ENCODE data around the gene TINCR. TPM values are rescaled to one million over a fixed set of nuclear protein-coding genes. Genes with fewer than 3 reads are reported as not detected.
"Not testable (repeated sequence)": the region's sequence is repeated elsewhere in the genome, so short reads cannot be mapped to it uniquely, and the experiment has no call there.

The TINCR gene
- total RNA-seq, 3 donors from 2014 or later = 4.6 to 9.0 (median 5.6) TPM

DNA sequence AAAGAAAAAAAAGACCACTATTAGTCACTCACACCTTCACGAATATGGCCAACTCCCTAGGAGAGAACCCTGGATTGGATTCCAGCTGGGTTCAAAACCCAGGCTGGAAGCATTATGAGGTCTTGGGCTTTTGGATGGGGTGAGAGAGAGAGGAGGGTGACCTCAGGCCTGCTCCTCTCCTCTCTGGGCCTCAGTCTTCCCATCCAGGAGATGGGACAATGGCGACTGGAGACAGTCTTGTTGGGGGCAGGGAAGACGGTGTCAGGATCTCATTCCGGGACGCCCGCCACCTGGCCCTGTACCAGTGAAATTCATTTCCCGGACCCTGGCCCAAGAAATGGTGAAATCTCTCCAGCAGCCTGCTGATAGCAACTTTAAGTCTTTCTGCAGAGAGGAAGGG lies 26.3 kb downstream of the TINCR start:
- intact Hi-C loops (cut with DNase I, micrococcal nuclease) = no loop called here
- no peaks in the 10 kb centered on the region for H3K36me3 ChIP-seq (ENCODE audit: low read depth)
- ATAC-seq (no peak), DNase-seq (no peak)
- no peak for TF ChIP-seq CTCF (IDR thresholded peaks at IDR 0.05)
- H3K4me1 ChIP-seq (ENCODE audit: low read depth) = no peaks in the 10 kb centered on the region
- no peaks in the 10 kb centered on the region for H3K9me3 ChIP-seq
- H3K4me3 ChIP-seq = no peak overlapping the region

- Histone ChIP-seq H3K9me3 (peaks cover 5% of the 10 kb centered on the region), H3K4me1 (ENCODE audit: low read depth) (no peaks in the 10 kb centered on the region), H3K36me3 (ENCODE audit: low read depth) (no peaks in the 10 kb centered on the region), H3K4me3 (no peak overlapping the region)
- intact Hi-C loops (cut with DNase I, micrococcal nuclease) = no loop called here
- no peak for TF ChIP-seq CTCF (IDR thresholded peaks at IDR 0.05)
- DNase-seq (no peak), ATAC-seq (no peak)
These were observed 27.5 kb downstream of the TINCR start for GRCh38 chr19:5540208-5540607.

GRCh38 chr19:5537870-5538269 lies 29.9 kb downstream of the TINCR start:
- no peak for ATAC-seq
- peaks cover 19% of the 10 kb centered on the region for H3K9me3 ChIP-seq

DNA sequence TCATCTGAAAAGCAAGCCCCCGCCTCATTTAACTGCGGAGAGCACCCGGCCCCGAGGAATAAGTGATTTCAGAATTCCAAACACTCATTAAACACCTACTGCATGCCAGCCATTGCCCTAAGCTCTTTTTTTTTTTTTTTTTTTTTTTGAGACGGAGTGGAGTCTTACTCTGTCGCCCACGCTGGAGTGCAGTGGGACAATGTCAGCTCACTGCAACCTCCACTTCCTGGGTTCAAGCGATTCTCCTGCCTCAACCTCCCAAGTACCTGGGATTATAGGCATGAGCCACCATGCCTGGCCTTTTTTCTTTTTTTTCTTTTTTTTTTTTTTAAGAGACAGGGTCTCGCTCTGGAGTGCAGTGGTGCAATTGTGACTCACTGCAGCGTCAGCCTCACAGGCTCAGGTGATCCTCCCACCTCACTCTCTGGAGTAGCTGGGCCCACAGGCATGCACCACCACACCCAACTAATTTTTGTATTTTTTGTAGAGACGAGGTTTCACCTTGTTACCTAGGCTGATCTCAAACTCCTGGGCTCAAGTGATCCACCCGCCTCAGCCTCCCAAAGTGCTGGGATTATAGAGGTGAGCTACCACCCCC lies 30.7 kb downstream of the TINCR start:
- intact Hi-C loops (cut with DNase I, micrococcal nuclease); DNase-seq: not testable (repeated sequence)
- peaks cover 19% of the 10 kb centered on the region for H3K9me3 ChIP-seq

More at GRCh38 chr19:5537870-5538269, 29.9 kb downstream of the TINCR start:
- no peak for TF ChIP-seq CTCF (IDR thresholded peaks at IDR 0.05)
- Histone ChIP-seq H3K4me1 (ENCODE audit: low read depth) (no peaks in the 10 kb centered on the region), H3K36me3 (ENCODE audit: low read depth) (no peaks in the 10 kb centered on the region), H3K4me3 (no peak overlapping the region)
- DNase-seq = no peak
- intact Hi-C loops (cut with DNase I, micrococcal nuclease) = no loop called here

DNA sequence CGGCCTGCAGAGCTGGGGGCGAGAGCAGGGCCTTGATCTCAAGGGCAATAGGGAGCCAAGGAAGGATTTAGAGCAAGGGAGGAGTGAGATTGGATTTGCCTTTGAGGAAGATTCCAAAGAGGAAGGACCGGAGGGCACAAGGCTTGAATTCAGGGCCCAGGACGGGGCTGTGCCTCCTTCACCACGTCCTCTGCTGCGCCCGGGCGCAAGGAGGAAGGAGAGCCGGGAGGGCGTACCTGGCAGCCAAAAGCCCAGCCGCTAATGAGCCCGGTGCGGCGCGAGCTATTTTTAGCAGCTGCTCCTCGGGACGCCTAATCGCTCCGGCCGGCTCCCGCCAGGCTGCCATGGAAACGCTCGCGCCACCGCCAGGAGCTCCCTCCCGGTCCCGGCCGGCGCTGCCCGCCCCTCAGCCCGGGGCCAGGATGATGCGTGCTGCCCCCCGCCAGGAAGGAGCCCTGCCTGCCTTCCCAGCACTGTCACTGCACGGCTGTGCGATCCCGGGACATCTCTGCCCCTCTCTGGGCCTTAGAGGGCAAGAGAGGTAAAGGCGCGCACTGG lies 31.3 kb downstream of the TINCR start:
- Histone ChIP-seq H3K4me3 (no peak overlapping the region), H3K9me3 (peaks cover 19% of the 10 kb centered on the region), H3K4me1 (ENCODE audit: low read depth) (no peaks in the 10 kb centered on the region), H3K36me3 (ENCODE audit: low read depth) (no peaks in the 10 kb centered on the region)
- intact Hi-C loops (cut with DNase I, micrococcal nuclease) = no loop called here
- TF ChIP-seq CTCF (IDR thresholded peaks at IDR 0.05) = no peak
- ATAC-seq (peak; percentile 33), DNase-seq (peak in 2 of 3 donors; percentile 2 to 25)

More for the DNA sequence above, 30.7 kb downstream of the TINCR start:
- not testable (repeated sequence) for H3K4me3 ChIP-seq; H3K36me3 ChIP-seq (ENCODE audit: low read depth); H3K4me1 ChIP-seq (ENCODE audit: low read depth); ATAC-seq

DNA sequence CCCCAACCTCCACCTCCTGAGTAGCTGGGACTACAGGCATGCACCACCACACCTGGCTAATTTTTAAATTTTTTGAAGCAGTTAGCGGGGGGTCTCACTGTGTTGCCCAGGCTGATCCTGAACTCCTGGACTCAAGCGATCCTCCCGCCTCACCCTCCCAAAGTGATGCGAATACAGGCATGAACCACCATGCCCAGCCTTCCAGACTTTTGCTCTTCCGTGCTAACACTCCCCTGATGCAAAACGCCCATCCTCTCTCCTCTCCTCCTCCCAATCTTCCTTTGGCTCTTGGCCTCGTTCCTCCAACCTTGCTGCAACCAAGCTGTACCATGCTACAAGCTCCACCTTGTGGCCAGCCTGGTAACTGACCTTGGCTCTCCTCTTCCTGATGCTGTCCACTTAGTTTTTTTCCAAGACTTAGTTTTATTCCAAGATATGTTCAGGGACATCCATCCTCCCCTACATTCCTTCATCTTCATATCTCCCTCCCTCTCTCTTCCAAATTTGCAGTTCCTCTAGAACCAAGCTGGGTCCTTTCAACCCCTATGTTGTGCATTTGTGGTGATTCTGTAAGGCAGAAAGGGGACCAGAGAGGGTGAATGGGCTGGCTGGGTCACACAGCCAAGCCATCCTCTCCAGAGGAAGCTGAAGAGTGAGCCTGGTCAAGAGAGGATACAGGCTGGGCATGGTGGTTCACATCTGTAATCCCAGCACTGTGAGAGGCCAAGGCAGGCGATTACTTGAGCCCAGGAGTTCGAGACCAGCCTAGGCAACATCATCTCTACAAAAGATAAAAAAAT lies 32.8 kb downstream of the TINCR start:
- Histone ChIP-seq H3K36me3 (ENCODE audit: low read depth) (no peaks in the 10 kb centered on the region), H3K4me3 (no peak overlapping the region), H3K9me3 (peaks cover 19% of the 10 kb centered on the region), H3K4me1 (ENCODE audit: low read depth) (no peaks in the 10 kb centered on the region)
- no peak for ATAC-seq
- TF ChIP-seq CTCF (IDR thresholded peaks at IDR 0.05) = no peak
- intact Hi-C loops (cut with DNase I, micrococcal nuclease) = no loop called here
- no peak for DNase-seq

Measured in mucosa of descending colon (tissue), 3 donors.